ENCODE results near the gene SIRT2. TPM values are rescaled to one million over a fixed set of nuclear protein-coding genes. Genes with fewer than 3 reads are reported as not detected.

SIRT2 gene
- total RNA-seq, 1 donor from 2014 or later, result 70.2 TPM

GRCh38 chr19:38880076-38880881, 19.1 kb downstream of the SIRT2 start:
- no peaks in the 10 kb centered on the region for H3K4me1 Mint-ChIP-seq (ENCODE audit: unreplicated experiment)
- H3K4me3 Mint-ChIP-seq (ENCODE audit: unreplicated experiment), result no peak overlapping the region
- H3K27ac Mint-ChIP-seq (ENCODE audit: unreplicated experiment), result no peak overlapping the region
- no peak for DNase-seq (ENCODE audit: extremely low spot score, unreplicated experiment)
- H3K36me3 Mint-ChIP-seq (ENCODE audit: unreplicated experiment), result peaks cover 12% of the 10 kb centered on the region
- H3K9me3 Mint-ChIP-seq (ENCODE audit: unreplicated experiment), result no peaks in the 10 kb centered on the region
- H3K27me3 Mint-ChIP-seq (ENCODE audit: unreplicated experiment), result no peaks in the 10 kb centered on the region
- TF ChIP-seq CTCF (IDR thresholded peaks at IDR 0.05), result no peak

- DNase-seq (ENCODE audit: extremely low spot score, unreplicated experiment), result no peak
- H3K4me1 Mint-ChIP-seq (ENCODE audit: unreplicated experiment), result no peaks in the 10 kb centered on the region
- no peaks in the 10 kb centered on the region for H3K27me3 Mint-ChIP-seq (ENCODE audit: unreplicated experiment)
- H3K9me3 Mint-ChIP-seq (ENCODE audit: unreplicated experiment), result no peaks in the 10 kb centered on the region
- TF ChIP-seq CTCF (IDR thresholded peaks at IDR 0.05), result no peak
- H3K36me3 Mint-ChIP-seq (ENCODE audit: unreplicated experiment), result peaks cover 12% of the 10 kb centered on the region
- no peak overlapping the region for H3K27ac Mint-ChIP-seq (ENCODE audit: unreplicated experiment)
- no peak overlapping the region for H3K4me3 Mint-ChIP-seq (ENCODE audit: unreplicated experiment)
Measured at GRCh38 chr19:38879400-38879751, 20.0 kb downstream of the SIRT2 start.

GRCh38 chr19:38878575-38879399, 20.6 kb downstream of the SIRT2 start:
- peaks cover 12% of the 10 kb centered on the region for H3K36me3 Mint-ChIP-seq (ENCODE audit: unreplicated experiment)
- H3K9me3 Mint-ChIP-seq (ENCODE audit: unreplicated experiment), result no peaks in the 10 kb centered on the region
- no peak overlapping the region for H3K4me3 Mint-ChIP-seq (ENCODE audit: unreplicated experiment)
- no peak overlapping the region for H3K27ac Mint-ChIP-seq (ENCODE audit: unreplicated experiment)
- DNase-seq (ENCODE audit: extremely low spot score, unreplicated experiment), result no peak
- no peaks in the 10 kb centered on the region for H3K4me1 Mint-ChIP-seq (ENCODE audit: unreplicated experiment)
- no peaks in the 10 kb centered on the region for H3K27me3 Mint-ChIP-seq (ENCODE audit: unreplicated experiment)
- no peak for TF ChIP-seq CTCF (IDR thresholded peaks at IDR 0.05)

GRCh38 chr19:38877781-38878574, 21.4 kb downstream of the SIRT2 start, which contains the start of gene RINL:
Gene RINL (minus strand): TSS chr19:38878275. CDS start chr19:38876742, 1,533 bp downstream.
- no peak within 1 kb of the TSS for H3K27ac Mint-ChIP-seq (ENCODE audit: unreplicated experiment)
- H3K36me3 Mint-ChIP-seq (ENCODE audit: unreplicated experiment), result peaks cover 8% of the 10 kb centered on the region
- H3K4me1 Mint-ChIP-seq (ENCODE audit: unreplicated experiment), result no peaks in the 10 kb centered on the region
- no peaks in the 10 kb centered on the region for H3K9me3 Mint-ChIP-seq (ENCODE audit: unreplicated experiment)
- H3K27me3 Mint-ChIP-seq (ENCODE audit: unreplicated experiment), result no peaks in the 10 kb centered on the region
- TF ChIP-seq CTCF (IDR thresholded peaks at IDR 0.05), result no peak
- H3K4me3 Mint-ChIP-seq (ENCODE audit: unreplicated experiment), result no peak within 1 kb of the TSS
- DNase-seq (ENCODE audit: extremely low spot score, unreplicated experiment), result no peak
